Stimulated activated naive B cell treated with anti-CD40 and anti-IgM and Interleukin-4, amounts not matched to agents 10 μg/mL and 1 μg/mL and 100 μg/mL, for 72 hours (primary cell): ENCODE data around the gene FUZ.

Experiments
- ATAC-seq, 2 donors: fragments of 150-1000 bp; cut with Tn5 transposase; replicated peaks; 2 replicates each; pipeline ENCODE4 v1.10.0; 2021; ENCODE audit warnings: moderate library complexity in 1 of 2
- DNase-seq: peaks from one replicate; pipeline ENCODE4 v3.0.0; 2021
- H3K27ac Mint-ChIP-seq: one replicate; pipeline ENCODE4 v1.8.0; 2022; ENCODE audit warnings: mild to moderate bottlenecking, mixed read lengths
- H3K27me3 Mint-ChIP-seq, 2 donors: one replicate each; pipeline ENCODE4 v1.8.0; 2022; ENCODE audit warnings: mixed read lengths in 2 of 2
- H3K36me3 Mint-ChIP-seq, 2 donors: one replicate each; pipeline ENCODE4 v1.8.0; 2022; ENCODE audit warnings: mixed read lengths in 2 of 2, mild to moderate bottlenecking in 1 of 2
- H3K4me1 Mint-ChIP-seq, 2 donors: one replicate each; pipeline ENCODE4 v1.8.0; 2022; ENCODE audit warnings: mixed read lengths in 2 of 2, mild to moderate bottlenecking in 1 of 2
- H3K4me3 Mint-ChIP-seq, 2 donors: one replicate each; pipeline ENCODE4 v1.8.0; 2022; ENCODE audit warnings: mild to moderate bottlenecking in 2 of 2, mixed read lengths in 2 of 2, moderate library complexity in 1 of 2
- H3K9me3 Mint-ChIP-seq, 2 donors: one replicate each; pipeline ENCODE4 v1.8.0; 2022; ENCODE audit warnings: mixed read lengths in 2 of 2, mild to moderate bottlenecking in 1 of 2

FUZ gene

GRCh38 chr19:49846408-49846807, 33.3 kb upstream of the FUZ start:
- H3K36me3 Mint-ChIP-seq: peaks cover 7 to 12% of the 10 kb centered on the region in 2 donors
- no peaks in the 10 kb centered on the region for H3K27me3 Mint-ChIP-seq
- DNase-seq (no peak), ATAC-seq (no peak)
- no peak overlapping the region for H3K4me3 Mint-ChIP-seq
- no peak overlapping the region for H3K27ac Mint-ChIP-seq
- H3K9me3 Mint-ChIP-seq: peaks cover 8 to 9% of the 10 kb centered on the region in 2 donors
- H3K4me1 Mint-ChIP-seq: peaks cover 32 to 55% of the 10 kb centered on the region in 2 donors

- peaks cover 34 to 60% of the 10 kb centered on the region in 2 donors for H3K4me1 Mint-ChIP-seq
- H3K27ac Mint-ChIP-seq: peak overlapping the region; percentile 31
- H3K4me3 Mint-ChIP-seq: no peak overlapping the region
- ATAC-seq: no peak
- no peaks in the 10 kb centered on the region for H3K27me3 Mint-ChIP-seq
- no peak for DNase-seq
- H3K36me3 Mint-ChIP-seq: peaks cover 12 to 16% of the 10 kb centered on the region in 2 donors
- H3K9me3 Mint-ChIP-seq: peaks cover 9 to 10% of the 10 kb centered on the region in 2 donors
Measured at GRCh38 chr19:49845414-49845813, 32.3 kb upstream of the FUZ start.

- Mint-ChIP-seq H3K9me3 (peaks cover 4 to 6% of the 10 kb centered on the region in 2 donors), H3K27me3 (no peaks in the 10 kb centered on the region), H3K36me3 (peaks cover 10 to 12% of the 10 kb centered on the region in 2 donors), H3K4me3 (peak overlapping the region; percentile 29 to 47), H3K4me1 (peaks cover 29 to 51% of the 10 kb centered on the region in 2 donors), H3K27ac (peak overlapping the region; percentile 25)
- no peak for DNase-seq
- ATAC-seq: no peak
Measured at GRCh38 chr19:49844138-49845095, 31.3 kb upstream of the FUZ start.

GRCh38 chr19:49843265-49843664, 30.2 kb upstream of the FUZ start:
- Mint-ChIP-seq H3K4me3 (peak overlapping the region in 1 of 2 donors; percentile 25), H3K4me1 (peaks cover 23 to 40% of the 10 kb centered on the region in 2 donors), H3K9me3 (peaks cover 0 to 3% of the 10 kb centered on the region in 2 donors), H3K27ac (peak overlapping the region; percentile 22), H3K36me3 (peaks cover 18 to 19% of the 10 kb centered on the region in 2 donors), H3K27me3 (no peaks in the 10 kb centered on the region)
- peak; percentile 99 for ATAC-seq
- peak; percentile 63 for DNase-seq

GRCh38 chr19:49840736-49841249, 27.7 kb upstream of the FUZ start:
- DNase-seq (no peak), ATAC-seq (no peak)
- Mint-ChIP-seq H3K4me3 (no peak overlapping the region), H3K27me3 (no peaks in the 10 kb centered on the region), H3K4me1 (peaks cover 16 to 41% of the 10 kb centered on the region in 2 donors), H3K36me3 (peaks cover 33 to 36% of the 10 kb centered on the region in 2 donors), H3K9me3 (peaks cover 0 to 2% of the 10 kb centered on the region in 2 donors), H3K27ac (no peak overlapping the region)

GRCh38 chr19:49840321-49840720, 27.2 kb upstream of the FUZ start:
- H3K4me3 Mint-ChIP-seq: peak overlapping the region in 1 of 2 donors; percentile 53
- H3K36me3 Mint-ChIP-seq: peaks cover 34 to 39% of the 10 kb centered on the region in 2 donors
- H3K4me1 Mint-ChIP-seq: peaks cover 16 to 39% of the 10 kb centered on the region in 2 donors
- H3K9me3 Mint-ChIP-seq: peaks cover 0 to 2% of the 10 kb centered on the region in 2 donors
- DNase-seq: no peak
- no peak overlapping the region for H3K27ac Mint-ChIP-seq
- no peak for ATAC-seq
- no peaks in the 10 kb centered on the region for H3K27me3 Mint-ChIP-seq

- DNase-seq (no peak), ATAC-seq (no peak)
- H3K36me3 Mint-ChIP-seq: peaks cover 40 to 45% of the 10 kb centered on the region in 2 donors
- no peak overlapping the region for H3K27ac Mint-ChIP-seq
- no peaks in the 10 kb centered on the region for H3K27me3 Mint-ChIP-seq
- peaks cover 0 to 2% of the 10 kb centered on the region in 2 donors for H3K9me3 Mint-ChIP-seq
- no peak overlapping the region for H3K4me3 Mint-ChIP-seq
- H3K4me1 Mint-ChIP-seq: peaks cover 15 to 33% of the 10 kb centered on the region in 2 donors
Measured at GRCh38 chr19:49839713-49840112, 26.6 kb upstream of the FUZ start.

GRCh38 chr19:49838885-49839588, 25.9 kb upstream of the FUZ start:
- Mint-ChIP-seq H3K9me3 (peaks cover 0 to 2% of the 10 kb centered on the region in 2 donors), H3K27me3 (no peaks in the 10 kb centered on the region), H3K36me3 (peaks cover 45 to 48% of the 10 kb centered on the region in 2 donors), H3K4me3 (no peak overlapping the region), H3K4me1 (peaks cover 12 to 27% of the 10 kb centered on the region in 2 donors), H3K27ac (peak overlapping the region; percentile 49)
- ATAC-seq (no peak), DNase-seq (no peak)

- DNase-seq (no peak), ATAC-seq (no peak)
- Mint-ChIP-seq H3K4me3 (no peak overlapping the region), H3K4me1 (peaks cover 5 to 13% of the 10 kb centered on the region in 2 donors), H3K9me3 (peaks cover 0 to 2% of the 10 kb centered on the region in 2 donors), H3K36me3 (peaks cover 56 to 60% of the 10 kb centered on the region in 2 donors), H3K27me3 (no peaks in the 10 kb centered on the region), H3K27ac (no peak overlapping the region)
Measured at GRCh38 chr19:49837425-49837824, 24.3 kb upstream of the FUZ start.

GRCh38 chr19:49837009-49837310, 23.9 kb upstream of the FUZ start:
- Mint-ChIP-seq H3K36me3 (peaks cover 60 to 64% of the 10 kb centered on the region in 2 donors), H3K4me3 (no peak overlapping the region), H3K27me3 (no peaks in the 10 kb centered on the region), H3K4me1 (peaks cover 5 to 11% of the 10 kb centered on the region in 2 donors), H3K27ac (no peak overlapping the region), H3K9me3 (peaks cover 0 to 2% of the 10 kb centered on the region in 2 donors)
- DNase-seq (no peak), ATAC-seq (no peak)

- Mint-ChIP-seq H3K4me1 (peaks cover 7 to 14% of the 10 kb centered on the region in 2 donors), H3K27me3 (no peaks in the 10 kb centered on the region), H3K36me3 (peaks cover 64 to 69% of the 10 kb centered on the region in 2 donors), H3K4me3 (no peak overlapping the region), H3K27ac (peak overlapping the region; percentile 31), H3K9me3 (peaks cover 0 to 2% of the 10 kb centered on the region in 2 donors)
- no peak for ATAC-seq
- no peak for DNase-seq
Measured at GRCh38 chr19:49836176-49837008, 23.3 kb upstream of the FUZ start.

GRCh38 chr19:49835562-49835961, 22.5 kb upstream of the FUZ start:
- no peak for ATAC-seq
- H3K36me3 Mint-ChIP-seq: peaks cover 67 to 68% of the 10 kb centered on the region in 2 donors

GRCh38 chr19:49833599-49833998, 20.5 kb upstream of the FUZ start:
- Mint-ChIP-seq H3K9me3 (no peaks in the 10 kb centered on the region), H3K27ac (no peak overlapping the region), H3K36me3 (peaks cover 54 to 60% of the 10 kb centered on the region in 2 donors), H3K4me1 (peaks cover 4 to 16% of the 10 kb centered on the region in 2 donors), H3K4me3 (no peak overlapping the region), H3K27me3 (no peaks in the 10 kb centered on the region)
- ATAC-seq: no peak
- no peak for DNase-seq

More at GRCh38 chr19:49835562-49835961, 22.5 kb upstream of the FUZ start:
- H3K9me3 Mint-ChIP-seq: no peaks in the 10 kb centered on the region
- peaks cover 4 to 12% of the 10 kb centered on the region in 2 donors for H3K4me1 Mint-ChIP-seq
- H3K4me3 Mint-ChIP-seq: no peak overlapping the region
- no peaks in the 10 kb centered on the region for H3K27me3 Mint-ChIP-seq
- H3K27ac Mint-ChIP-seq: no peak overlapping the region
- no peak for DNase-seq
